ENCODE measurements around the gene CWC25. TPM values are rescaled to one million over a fixed set of nuclear protein-coding genes. Genes with fewer than 3 reads are reported as not detected.
"Not testable (repeated sequence)": the region's sequence is repeated elsewhere in the genome, so short reads cannot be mapped to it uniquely, and the experiment has no call there.

Gene CWC25
- total and polyA plus RNA-seq, 9 of the 15 experiments (the other 6 are each of a cell fraction or from before 2014, with no cell fraction given) = 16.5 to 27.4 (median 23.0) TPM

- H3K4me2 ChIP-seq (ENCODE audit: insufficient read depth, low read length); H3K4me1 ChIP-seq (replicated peaks in 1 of 2; ENCODE audit: control insufficient read depth in 2 of 2, insufficient read depth in 2 of 2, low read length in 2 of 2); H3K27me3 ChIP-seq (ENCODE audit: control insufficient read depth in 2 of 2, insufficient read depth in 2 of 2, low read length in 2 of 2); BruUV-seq (replicated peaks); H3K9me1 ChIP-seq (ENCODE audit: control insufficient read depth, insufficient read depth, low read length); H3K79me2 ChIP-seq (ENCODE audit: control insufficient read depth, insufficient read depth, low read length); in situ Hi-C loops (cut with MboI); H3K9ac ChIP-seq (ENCODE audit: insufficient read depth in 1 of 2, low read depth in 2 of 2, low read length in 2 of 2); H3K27ac ChIP-seq (ENCODE audit: extremely low read depth, low read depth, low read length); FAIRE-seq; H4K20me1 ChIP-seq (replicated peaks; ENCODE audit: control insufficient read depth, insufficient read depth, low read length); H3K9me3 ChIP-seq (replicated peaks; ENCODE audit: control insufficient read depth, insufficient read depth, low read depth, low read length); H3K4me3 ChIP-seq; intact Hi-C loops (cut with micrococcal nuclease); H2AFZ ChIP-seq (ENCODE audit: low read depth, low read length); CTCF ChIA-PET (ENCODE audit: low intra/inter-chr PET ratio); DNase-seq (ENCODE audit: extremely low read depth in 1 of 4, low spot score in 3 of 4); ATAC-seq: not testable (repeated sequence)
- POLR2A ChIA-PET = interaction anchor here (0.6 to 2.9 kb wide), 2 partner anchors 10 to 69 kb away, joined by 3 to 19 read pairs; no protein-coding TSS in a partner anchor
- WGBS (ENCODE audit: insufficient coverage, low coverage, missing lambda C conversion rate) = 98% methylated on average over 4 of the region's 4 CpGs
- peaks cover 42% of the 10 kb centered on the region for H3K36me3 ChIP-seq (ENCODE audit: control insufficient read depth, insufficient read depth, low read length)
Observed at GRCh38 chr17:38787999-38788398, 37.1 kb downstream of the CWC25 start.

DNA sequence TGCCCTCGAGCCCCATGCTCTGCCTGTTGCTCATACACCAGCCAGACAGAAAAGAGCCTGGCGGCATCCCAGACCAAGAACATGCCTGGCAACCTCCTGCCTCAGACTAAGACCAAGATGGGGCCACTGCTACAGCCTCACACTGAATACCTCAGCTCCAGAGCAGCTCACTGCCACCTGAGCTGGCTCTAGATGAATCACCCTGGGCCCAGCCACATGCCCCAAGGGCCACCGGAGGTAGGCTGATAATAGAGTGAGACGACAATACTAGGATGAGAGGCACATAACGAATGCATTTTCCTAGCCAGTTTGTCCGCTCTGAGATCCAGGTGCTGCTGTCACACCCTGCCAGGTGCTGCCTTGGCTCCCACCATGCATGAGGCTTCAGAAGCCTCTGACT, 38.7 kb downstream of the CWC25 start:
- WGBS (ENCODE audit: insufficient coverage, low coverage, missing lambda C conversion rate) = 75% methylated on average over 6 of the region's 6 CpGs
- Histone ChIP-seq H3K4me1 (replicated peaks in 1 of 2; ENCODE audit: control insufficient read depth in 2 of 2, insufficient read depth in 2 of 2, low read length in 2 of 2) (no peaks in the 10 kb centered on the region), H4K20me1 (replicated peaks; ENCODE audit: control insufficient read depth, insufficient read depth, low read length) (no peaks in the 10 kb centered on the region), H3K9me1 (ENCODE audit: control insufficient read depth, insufficient read depth, low read length) (no peaks in the 10 kb centered on the region), H3K36me3 (ENCODE audit: control insufficient read depth, insufficient read depth, low read length) (peaks cover 48% of the 10 kb centered on the region), H3K79me2 (ENCODE audit: control insufficient read depth, insufficient read depth, low read length) (peaks cover 6% of the 10 kb centered on the region; the same call in 1 of the 3 replicates), H3K4me2 (ENCODE audit: insufficient read depth, low read length) (no peak overlapping the region), H3K27me3 (ENCODE audit: control insufficient read depth in 2 of 2, insufficient read depth in 2 of 2, low read length in 2 of 2) (no peaks in the 10 kb centered on the region), H3K27ac (ENCODE audit: extremely low read depth, low read depth, low read length) (no peak overlapping the region), H3K4me3 (no peak overlapping the region), H2AFZ (ENCODE audit: low read depth, low read length) (no peak overlapping the region), H3K9me3 (replicated peaks; ENCODE audit: control insufficient read depth, insufficient read depth, low read depth, low read length) (no peaks in the 10 kb centered on the region), H3K9ac (ENCODE audit: insufficient read depth in 1 of 2, low read depth in 2 of 2, low read length in 2 of 2) (no peak overlapping the region)
- BruUV-seq (replicated peaks) = no TSS peak
- intact Hi-C loops (cut with micrococcal nuclease) (no loop called here), in situ Hi-C loops (cut with MboI) (no loop called here)
- POLR2A ChIA-PET = interaction anchor here (0.6 to 0.9 kb wide), 4 partner anchors 23 to 85 kb away, joined by 3 to 6 read pairs (median 4); no protein-coding TSS in a partner anchor
- FAIRE-seq = no peak
- DNase-seq (ENCODE audit: extremely low read depth in 1 of 4, low spot score in 3 of 4) = no peak
- CTCF ChIA-PET (ENCODE audit: low intra/inter-chr PET ratio) = no interaction called here
- no peak for ATAC-seq
- no peak for TF ChIP-seq RBM34 (IDR thresholded peaks at IDR 0.05; ENCODE audit: borderline replicate concordance, insufficient read depth, low read length)
- TF ChIP-seq FOS (IDR thresholded peaks at IDR 0.05; ENCODE audit: extremely low read depth, insufficient read length) = no peak
- TF ChIP-seq ESRRA (IDR thresholded peaks at IDR 0.05; ENCODE audit: borderline replicate concordance, low read depth) = no peak
- TF ChIP-seq ZFP91 (CRISPR knock-in tag; IDR thresholded peaks at IDR 0.05) = no peak
- TF ChIP-seq, protein P1, sequence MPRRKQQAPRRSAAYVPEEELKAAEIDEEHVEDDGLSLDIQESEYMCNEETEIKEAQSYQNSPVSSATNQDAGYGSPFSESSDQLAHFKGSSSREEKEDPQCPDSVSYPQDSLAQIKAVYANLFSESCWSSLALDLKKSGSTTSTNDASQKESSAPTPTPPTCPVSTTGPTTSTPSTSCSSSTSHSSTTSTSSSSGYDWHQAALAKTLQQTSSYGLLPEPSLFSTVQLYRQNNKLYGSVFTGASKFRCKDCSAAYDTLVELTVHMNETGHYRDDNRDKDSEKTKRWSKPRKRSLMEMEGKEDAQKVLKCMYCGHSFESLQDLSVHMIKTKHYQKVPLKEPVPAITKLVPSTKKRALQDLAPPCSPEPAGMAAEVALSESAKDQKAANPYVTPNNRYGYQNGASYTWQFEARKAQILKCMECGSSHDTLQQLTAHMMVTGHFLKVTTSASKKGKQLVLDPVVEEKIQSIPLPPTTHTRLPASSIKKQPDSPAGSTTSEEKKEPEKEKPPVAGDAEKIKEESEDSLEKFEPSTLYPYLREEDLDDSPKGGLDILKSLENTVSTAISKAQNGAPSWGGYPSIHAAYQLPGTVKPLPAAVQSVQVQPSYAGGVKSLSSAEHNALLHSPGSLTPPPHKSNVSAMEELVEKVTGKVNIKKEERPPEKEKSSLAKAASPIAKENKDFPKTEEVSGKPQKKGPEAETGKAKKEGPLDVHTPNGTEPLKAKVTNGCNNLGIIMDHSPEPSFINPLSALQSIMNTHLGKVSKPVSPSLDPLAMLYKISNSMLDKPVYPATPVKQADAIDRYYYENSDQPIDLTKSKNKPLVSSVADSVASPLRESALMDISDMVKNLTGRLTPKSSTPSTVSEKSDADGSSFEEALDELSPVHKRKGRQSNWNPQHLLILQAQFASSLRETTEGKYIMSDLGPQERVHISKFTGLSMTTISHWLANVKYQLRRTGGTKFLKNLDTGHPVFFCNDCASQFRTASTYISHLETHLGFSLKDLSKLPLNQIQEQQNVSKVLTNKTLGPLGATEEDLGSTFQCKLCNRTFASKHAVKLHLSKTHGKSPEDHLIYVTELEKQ (CRISPR knock-in tag; IDR thresholded peaks at IDR 0.05) = no peak
- TF ChIP-seq LARP7 (IDR thresholded peaks at IDR 0.05) = no peak
- TF ChIP-seq ZNF699 (CRISPR knock-in tag; IDR thresholded peaks at IDR 0.05; ENCODE audit: insufficient replicate concordance) = no peak
- TF ChIP-seq RAD51 (IDR thresholded peaks at IDR 0.05; ENCODE audit: borderline replicate concordance, low read depth) = no peak
- TF ChIP-seq, protein P2, sequence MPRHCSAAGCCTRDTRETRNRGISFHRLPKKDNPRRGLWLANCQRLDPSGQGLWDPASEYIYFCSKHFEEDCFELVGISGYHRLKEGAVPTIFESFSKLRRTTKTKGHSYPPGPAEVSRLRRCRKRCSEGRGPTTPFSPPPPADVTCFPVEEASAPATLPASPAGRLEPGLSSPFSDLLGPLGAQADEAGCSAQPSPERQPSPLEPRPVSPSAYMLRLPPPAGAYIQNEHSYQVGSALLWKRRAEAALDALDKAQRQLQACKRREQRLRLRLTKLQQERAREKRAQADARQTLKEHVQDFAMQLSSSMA (CRISPR knock-in tag; IDR thresholded peaks at IDR 0.05) = no peak
- TF ChIP-seq PTRF (tag; IDR thresholded peaks at IDR 0.05) = no peak

Measured in K562 (cell line).